Measurements from ENCODE around the gene GUK1.

GUK1 gene, protein sequence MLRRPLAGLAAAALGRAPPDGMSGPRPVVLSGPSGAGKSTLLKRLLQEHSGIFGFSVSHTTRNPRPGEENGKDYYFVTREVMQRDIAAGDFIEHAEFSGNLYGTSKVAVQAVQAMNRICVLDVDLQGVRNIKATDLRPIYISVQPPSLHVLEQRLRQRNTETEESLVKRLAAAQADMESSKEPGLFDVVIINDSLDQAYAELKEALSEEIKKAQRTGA

DNA sequence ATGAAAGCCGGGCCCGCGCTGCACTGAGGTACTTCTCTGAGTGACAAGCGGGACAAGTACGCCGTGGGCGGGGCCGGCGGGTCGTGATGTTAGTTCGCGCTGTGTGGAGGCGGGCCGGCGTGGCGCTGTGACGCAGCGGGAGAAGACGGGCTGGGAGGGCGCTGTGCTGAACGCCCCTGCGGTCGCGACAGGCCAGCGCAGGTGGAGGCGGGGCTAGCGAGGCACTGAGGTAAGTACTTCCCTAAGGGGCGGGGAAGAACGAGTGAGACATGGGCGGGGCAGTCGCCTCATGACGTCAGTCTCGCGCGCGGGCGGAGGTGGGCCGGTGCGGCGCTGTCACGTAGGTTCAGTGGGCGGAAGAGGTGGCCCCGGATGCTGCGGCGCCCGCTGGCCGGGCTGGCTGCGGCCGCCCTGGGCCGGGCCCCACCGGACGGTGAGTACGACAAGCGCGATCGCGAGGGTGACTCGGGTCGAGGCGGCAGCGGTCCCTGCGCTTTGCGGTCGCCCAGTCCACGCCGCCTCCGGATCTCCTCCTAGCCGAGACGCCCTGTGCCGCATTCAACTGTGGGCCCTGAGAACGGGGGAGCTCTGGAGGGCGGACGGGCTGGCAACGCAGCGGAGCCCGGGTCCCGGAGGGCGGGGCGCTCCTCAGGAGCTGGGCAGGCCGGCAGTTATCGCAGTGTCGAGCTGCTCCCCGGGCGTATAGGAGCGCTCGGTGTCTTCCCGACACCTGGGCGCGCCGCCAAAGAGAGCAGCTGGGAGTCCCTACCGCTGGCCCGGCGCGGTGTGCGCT lies at the start of gene GUK1:
GUK1 (plus strand) TSS at position 349 of the 793 bp plus-strand sequence; CDS start at position 373, 24 bp downstream.
- peak; percentile 100 for DNase-seq

DNA sequence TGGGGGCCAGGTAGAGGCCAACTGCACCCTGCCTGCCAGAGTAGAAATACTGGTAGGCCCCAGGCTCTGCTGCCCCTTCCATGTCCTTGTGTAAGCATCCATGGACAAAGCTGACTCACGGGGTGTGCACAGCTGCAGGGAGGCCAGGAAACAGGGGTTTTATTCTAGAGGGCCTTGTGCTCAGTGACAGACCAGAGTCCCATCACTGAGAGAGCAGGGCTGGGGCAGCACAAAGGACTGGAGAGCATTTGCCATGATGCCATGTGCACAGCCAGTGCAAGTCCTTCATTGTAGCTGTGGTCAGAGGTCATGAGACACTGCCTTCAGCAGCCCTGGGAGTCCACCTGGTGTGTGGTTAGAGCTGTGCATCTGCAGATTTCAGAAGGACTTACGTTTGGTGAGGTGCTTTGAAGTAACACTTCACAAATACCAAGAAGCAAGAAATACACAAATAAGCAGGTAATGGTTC lies 49.4 kb upstream of the GUK1 start:
- DNase-seq, result no peak

DNA sequence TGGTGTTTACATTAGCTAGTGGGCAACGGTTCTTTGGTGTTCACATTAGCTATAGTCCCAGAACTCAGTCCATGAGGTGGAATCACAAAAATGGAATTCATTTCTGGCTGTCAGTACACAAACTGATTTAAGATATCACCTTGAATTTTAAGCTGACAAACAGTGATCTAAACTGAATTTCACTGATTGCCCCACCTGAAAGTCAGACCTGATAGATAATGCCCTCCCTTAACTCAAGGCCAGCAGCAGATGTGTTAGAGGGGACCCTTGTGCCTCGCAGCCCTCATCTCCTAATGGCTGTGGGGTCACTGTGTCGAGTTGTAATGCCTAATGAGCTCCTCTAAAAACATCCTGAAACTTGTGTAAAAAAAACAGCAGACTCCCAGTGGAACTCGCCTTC lies 49.0 kb upstream of the GUK1 start:
- DNase-seq, result no peak

DNA sequence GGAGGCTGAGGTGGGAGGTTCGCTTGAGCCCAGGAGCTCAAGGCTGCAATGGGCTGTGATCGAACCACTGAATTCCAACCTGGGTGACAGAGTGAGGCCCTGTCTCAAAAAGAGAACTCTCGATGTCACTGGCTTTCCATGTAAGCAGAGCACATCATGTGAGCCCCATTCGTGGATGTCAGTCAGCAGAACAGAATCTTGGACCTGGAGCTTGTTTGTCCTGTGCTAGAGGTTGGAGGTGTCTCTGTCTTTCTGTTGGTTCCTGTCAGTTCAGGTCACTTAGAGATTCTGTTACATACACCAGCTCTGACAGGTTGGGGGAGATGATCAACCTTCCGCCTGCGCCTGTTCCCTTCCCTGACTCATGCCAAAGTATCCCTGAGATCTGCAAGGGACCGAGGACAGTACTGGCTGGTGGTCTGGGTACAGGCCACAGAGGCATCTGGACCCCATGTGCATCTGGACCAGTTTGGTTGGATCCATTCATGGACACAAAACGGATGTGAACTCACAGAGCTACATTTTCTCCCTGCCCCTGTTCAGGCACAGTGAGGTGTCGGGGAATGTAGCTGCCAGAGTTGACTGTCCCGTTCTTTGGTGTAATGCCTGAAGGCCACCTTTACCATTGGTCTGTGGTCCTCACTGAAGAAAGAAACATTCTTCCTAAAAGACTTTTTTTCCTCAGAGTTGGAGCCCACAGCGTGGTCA lies 47.6 kb upstream of the GUK1 start:
- no peak for DNase-seq

DNA sequence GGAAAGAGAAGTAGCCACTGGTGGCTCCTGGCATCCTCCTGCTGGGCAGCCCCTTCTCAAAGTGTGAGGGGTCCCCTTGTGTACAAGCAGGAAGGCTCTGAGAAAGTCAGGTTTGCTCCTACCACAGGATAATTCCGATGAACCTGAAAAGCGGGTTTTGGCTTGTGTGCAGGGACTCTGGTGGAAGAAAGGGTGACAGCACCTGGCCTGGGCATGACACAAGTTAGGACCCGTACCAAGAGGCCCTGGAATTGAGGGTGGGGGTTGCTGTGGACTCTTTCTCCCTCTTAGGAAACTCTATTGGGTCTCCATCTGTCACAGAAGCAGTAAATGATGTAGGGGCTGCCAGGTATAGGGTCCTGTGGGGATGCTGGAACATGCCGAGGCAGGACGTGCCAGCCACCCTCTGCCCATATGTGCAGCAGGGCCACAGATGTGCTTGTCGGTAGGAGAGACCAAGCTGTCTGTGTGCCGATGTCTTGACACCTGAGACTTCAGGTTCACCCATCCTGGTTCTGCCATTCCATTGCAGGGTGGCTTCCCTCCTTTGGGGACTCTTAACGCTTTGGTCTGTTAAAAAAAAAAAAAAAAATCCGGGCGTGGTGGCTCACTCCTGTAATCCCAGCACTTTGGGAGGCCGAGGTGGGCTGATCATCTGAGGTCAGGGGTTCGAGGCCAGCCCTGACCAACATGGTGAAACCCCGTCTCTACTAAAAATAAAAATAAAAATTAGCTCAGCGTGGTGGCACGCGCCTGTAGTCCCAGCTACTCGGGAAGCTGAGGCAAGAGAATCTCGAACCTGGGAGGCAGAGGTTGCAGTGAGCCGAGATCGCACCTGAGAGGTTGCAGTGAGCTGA lies 46.8 kb upstream of the GUK1 start:
- no peak for DNase-seq

DNA sequence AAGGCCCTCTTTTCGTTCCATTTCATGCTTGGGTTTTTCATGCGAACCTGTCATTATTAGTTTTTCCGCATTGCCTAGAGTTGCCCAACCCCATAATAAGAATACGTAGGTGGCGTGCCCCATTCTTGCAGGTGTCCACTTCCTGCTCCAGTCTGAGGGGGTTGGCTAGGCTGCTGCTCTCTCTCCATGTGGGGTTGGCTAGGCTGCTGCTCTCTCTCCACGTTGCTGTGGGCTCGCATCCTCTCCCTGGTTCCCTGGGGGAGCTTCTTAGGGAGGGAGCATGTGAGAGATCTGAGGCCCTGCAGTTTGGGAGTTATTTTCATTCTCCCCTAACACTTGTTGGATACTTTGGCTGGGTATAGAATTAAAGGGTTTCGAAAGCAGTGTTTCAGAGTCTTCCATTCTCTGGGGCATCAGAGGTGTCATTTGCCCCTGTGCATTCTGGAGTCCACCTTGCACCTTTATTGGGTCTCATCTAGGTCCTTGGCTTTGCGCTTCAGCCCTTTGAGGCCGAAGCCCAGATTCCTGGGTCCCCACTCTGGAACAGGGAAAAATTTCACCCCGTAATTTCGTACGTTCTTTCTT lies 45.6 kb upstream of the GUK1 start:
- DNase-seq, result no peak

DNA sequence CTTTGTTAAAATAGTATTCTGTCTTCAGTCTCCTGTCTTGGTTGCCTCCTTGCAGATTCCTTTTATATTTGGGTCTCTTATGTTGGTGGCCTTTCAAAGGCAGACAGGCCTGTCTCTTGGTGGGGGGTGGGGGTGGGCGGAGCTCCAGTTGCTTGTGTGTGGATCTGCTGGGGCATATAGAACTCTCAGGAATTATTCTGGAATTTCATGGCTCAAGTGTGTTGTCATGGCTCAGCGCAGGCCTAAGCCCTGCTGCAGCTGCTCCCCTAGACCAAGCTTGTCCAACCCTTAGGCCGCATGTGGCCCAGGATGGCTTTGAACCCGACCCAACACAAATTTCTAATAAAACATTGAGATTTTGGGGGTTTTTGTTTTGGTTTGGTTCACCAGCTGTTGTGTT lies 44.9 kb upstream of the GUK1 start:
- no peak for DNase-seq

DNA sequence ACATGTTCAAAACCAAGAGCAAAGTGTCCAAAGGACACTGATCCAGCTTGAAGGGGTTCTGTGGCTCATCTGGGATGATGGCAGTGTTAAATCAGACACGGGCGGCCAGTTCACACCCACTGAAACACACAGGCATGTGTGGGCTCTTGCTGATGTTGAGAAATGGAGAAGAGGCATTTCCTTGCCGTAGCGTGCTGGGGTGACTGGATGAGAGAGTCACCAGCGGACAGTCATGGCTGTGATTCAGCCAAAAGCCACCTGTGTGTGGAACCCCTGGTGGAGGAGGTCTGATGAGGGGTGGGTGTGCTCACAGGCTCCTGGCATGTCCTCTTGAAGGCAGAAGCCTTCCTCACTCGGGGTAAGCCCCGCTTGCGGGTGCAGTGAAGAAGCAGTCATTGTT lies 44.1 kb upstream of the GUK1 start:
- DNase-seq, result no peak

DNA sequence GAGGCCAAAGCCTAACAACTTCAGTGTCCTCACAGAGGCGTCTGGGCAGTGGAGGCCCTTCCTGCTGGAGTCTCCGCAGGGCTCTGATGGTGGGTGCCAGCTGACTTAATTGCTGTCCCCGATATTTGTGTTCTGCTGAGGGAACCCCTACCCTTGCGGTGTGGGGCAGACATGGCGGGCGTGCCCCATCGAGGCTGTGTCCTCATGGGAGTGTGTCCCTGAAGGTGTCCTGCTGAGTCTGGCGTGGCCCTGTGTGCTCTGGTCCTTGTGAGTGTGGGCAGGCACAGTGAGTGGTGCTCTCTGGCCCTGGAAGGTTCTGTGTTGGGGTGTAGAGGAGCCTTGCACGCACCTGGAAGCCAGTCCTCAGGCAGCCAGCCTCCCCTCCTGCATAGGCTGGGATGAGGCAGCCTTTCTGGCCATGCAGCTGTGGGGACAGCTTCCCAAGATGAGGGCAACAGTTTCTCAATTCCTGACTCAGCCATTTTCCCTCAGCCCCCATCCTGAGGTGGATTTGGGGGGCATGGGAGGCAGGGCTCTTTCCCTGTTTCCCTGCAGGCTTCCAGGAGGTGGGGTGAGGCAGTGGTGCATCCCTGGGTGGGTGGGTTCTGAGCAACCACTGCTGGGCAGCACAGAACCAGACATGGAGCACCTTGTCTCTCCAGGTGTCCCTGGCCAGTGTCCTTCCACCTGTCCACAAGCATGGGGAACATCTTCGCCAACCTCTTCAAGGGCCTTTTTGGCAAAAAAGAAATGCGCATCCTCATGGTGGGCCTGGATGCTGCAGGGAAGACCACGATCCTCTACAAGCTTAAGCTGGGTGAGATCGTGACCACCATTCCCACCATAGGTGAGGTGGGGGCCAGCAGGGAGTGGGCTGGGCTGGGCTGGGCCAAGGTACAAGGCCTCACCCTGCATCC lies 43.4 kb upstream of the GUK1 start:
- DNase-seq, result no peak

DNA sequence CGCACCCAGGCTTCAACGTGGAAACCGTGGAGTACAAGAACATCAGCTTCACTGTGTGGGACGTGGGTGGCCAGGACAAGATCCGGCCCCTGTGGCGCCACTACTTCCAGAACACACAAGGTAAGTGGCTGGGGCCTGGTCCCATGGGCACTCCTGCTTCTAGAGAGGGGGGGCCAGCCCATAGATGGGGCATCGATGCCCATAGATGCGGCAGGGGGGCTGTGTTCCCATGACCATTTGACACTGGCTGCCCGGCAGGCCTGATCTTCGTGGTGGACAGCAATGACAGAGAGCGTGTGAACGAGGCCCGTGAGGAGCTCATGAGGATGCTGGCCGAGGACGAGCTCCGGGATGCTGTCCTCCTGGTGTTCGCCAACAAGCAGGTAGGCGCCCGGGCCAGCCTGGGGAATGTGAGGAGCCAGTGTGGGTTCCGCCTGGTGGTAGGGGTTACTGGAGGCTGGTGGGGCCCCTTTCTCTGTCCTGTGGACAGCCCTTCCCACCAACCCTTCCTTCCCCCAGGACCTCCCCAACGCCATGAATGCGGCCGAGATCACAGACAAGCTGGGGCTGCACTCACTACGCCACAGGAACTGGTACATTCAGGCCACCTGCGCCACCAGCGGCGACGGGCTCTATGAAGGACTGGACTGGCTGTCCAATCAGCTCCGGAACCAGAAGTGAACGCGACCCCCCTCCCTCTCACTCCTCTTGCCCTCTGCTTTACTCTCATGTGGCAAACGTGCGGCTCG lies 42.6 kb upstream of the GUK1 start:
- DNase-seq, result no peak

DNA sequence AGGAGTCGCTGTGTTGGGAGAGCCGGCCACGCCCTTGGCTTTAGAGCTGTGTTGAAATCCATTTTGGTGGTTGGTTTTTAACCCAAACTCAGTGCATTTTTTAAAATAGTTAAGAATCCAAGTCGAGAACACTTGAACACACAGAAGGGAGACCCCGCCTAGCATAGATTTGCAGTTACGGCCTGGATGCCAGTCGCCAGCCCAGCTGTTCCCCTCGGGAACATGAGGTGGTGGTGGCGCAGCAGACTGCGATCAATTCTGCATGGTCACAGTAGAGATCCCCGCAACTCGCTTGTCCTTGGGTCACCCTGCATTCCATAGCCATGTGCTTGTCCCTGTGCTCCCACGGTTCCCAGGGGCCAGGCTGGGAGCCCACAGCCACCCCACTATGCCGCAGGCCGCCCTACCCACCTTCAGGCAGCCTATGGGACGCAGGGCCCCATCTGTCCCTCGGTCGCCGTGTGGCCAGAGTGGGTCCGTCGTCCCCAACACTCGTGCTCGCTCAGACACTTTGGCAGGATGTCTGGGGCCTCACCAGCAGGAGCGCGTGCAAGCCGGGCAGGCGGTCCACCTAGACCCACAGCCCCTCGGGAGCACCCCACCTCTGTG lies 41.7 kb upstream of the GUK1 start:
- no peak for DNase-seq

DNA sequence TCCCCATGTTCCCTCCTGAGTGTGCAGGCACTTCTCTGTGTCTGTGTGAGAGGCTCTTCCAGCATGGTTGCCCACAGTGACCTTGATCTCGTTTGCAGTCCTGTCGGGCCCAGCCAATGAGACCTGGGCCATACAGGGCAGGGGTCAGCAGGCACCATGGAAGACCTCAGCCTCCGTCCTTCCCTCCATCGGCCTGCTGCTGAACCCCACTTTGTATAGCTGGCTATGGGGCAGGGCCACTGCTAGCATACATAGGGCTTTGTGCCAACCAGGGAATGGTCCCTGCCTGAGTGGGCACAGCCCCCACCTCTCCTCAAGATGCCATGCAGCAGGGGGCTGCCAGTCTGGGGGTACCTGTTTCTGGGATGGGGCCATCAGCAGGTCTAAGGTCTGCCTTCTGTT lies 40.7 kb upstream of the GUK1 start:
- no peak for DNase-seq

DNA sequence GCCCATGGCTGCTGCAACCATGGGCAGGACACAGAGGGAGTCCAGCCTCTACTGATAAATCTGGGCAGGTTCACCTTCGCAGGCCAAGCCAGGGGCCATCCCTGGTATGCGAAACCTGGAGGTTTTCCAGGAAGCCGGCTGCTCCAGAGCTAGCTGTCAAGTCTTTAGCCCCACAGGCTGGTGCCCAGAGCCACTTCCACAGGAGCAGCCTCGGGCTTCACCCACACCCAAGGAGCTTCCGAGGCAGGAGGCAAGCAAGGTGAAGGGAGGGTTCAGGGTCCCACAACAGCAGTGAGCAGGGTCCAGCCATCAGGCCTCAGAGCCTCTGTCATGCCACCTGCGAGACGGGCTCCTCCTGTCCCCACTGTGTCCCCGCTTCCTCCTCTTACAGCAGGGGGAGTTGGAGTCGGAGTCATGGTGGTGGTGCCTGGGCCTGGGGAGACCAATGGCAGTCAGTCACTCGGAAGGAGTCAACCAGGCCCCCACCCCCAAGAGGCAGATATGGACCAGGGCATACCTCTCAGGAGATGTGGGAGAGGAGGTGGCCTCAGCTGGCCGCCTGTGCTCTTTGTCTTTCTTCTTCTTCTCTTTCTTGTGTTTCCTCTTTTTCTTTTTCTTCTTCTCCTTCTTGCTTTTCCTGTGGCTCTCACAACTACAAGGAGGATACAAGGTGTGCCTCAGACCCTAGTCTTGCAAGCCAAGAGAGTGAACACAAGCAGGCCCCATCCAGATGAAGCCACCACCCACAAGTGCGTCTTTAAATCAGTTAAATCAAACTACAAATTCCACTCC lies 39.1 kb upstream of the GUK1 start:
- no peak for DNase-seq

DNA sequence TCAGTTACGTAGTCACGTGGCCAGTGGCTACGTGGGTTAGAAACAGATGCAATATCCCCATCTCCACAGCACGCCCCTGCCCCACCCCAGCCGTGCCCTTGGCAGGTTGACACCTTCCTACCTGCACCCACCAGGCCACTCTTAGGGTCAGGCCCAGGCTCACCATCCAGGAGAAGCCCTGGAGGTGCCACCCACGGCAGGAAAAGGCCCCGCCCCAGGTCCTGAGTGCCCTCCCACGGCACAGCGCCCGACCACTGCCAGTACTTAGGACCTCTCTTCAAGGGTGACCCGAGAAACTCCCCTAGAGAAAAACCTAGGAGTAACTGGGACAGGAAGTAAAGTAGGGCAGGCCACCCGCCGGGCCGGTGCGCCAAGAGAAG lies 38.5 kb upstream of the GUK1 start:
- DNase-seq, result no peak

DNA sequence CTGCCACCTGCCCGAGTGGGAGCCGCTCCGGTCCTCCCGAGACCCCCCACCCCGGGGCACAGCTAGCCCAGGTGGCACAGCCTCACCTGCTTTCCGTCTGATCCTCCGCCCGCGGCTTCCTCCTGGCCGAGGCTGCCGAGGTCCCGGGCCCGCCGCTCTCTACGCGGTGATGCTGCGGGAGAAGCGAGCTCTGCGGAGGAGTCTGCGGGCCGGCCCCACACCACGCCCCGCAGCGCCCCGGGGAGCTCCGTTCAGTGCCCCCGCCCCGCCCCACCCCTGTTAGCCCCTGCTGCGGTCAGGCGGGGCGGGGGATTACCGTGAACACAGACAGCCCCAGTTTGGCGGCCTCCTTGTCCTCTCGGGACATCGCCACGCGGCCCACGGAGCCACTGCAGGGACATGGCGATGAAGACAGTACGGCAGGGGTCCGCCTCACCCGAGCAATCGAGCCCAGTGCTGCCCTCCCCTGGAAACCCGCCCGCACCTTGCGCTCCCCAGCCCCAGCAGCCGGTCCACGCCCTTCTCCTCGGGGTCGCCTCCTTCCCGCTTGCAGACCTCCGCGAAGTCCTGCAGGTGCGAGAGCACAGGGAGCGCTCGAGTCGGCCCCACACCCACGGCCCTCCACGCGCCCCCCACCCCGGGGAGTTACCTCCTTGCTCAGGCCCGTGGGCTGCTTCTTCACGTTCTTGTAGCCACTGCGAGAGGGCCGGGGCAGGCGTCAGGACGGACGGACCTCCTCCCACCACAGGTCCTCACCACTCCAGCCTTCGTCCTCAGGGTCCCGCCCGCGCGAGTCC lies 37.9 kb upstream of the GUK1 start:
- peak; percentile 49 to 54 for DNase-seq

DNA sequence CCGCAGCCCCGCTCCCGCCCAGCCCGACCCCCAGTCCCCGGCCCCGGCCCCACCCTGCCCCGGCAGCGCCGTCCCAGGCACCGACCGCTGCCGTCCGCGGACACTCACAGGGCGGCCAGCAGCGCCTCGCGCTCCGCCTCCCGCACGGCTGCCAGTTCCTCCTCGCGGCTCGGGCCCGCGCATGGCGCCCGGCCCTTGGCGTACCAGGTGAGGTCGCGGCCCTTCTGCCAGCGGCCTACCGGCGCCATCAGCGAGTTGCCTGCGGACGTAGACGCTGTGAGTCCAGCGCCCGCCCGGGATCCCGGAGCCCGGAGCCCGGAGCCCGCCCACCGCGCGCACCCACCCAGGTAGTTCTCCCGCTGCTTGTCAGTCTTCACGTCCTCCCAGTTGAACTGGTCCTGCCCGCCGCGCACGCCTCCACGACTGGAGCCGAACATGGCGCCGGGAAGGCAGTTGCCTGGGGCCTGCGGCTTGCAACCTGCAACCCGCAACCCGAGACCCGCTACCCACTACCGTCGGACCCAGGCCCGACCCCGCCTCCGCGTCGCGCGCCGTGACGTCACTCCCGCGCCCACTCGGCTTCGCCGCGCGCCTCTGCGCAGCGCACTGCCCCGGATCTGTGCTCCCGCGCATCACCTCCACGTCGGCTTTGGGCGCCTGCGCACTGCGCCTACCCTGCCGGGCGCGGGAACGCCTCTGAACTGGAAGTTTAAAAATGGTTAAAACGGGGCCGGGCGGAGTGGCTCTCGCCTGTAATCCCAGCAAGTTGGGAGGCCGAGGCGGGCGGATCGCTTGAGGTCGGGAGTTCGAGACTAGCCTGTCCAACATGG lies 37.1 kb upstream of the GUK1 start, which contains the start of gene C1orf35:
C1orf35 (minus strand) TSS at position 535 of the 830 bp plus-strand sequence; CDS start at position 437, 98 bp downstream.
- peak; percentile 91 to 95 for DNase-seq

DNA sequence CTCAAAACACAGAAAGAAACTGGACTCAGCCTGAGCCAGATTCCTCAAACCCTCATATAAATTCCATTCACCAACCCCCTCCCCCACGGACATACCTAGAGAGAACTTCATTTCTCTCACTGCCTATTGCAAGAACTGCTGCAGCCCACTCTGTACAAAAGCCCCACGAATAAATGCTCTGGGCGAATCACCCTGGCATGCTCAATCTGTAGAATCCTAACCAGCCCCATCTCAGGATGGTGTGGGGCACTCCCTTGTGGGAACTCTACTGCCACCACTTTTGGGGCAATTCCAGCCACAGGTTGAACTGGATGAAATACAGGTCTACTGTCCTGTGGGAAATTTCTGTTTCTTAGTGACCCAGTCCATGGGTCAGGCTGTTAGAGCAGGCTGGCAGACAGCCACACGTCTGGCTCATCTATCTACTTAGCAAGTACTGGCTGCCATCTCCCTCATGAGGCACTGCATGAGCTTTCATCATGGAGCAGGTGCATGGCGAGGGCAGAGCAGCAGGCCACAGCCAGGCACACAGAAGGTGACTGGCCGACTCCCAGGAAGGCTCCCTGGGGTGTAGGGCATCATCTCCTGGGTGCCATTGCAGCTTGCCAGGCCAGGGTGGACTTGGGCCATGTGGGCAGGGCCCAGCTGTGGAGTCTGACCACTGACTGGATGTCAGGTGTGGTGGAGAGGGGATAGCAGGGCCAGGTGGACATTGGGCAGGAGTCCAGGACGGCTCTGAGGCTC lies 35.4 kb upstream of the GUK1 start:
- no peak for DNase-seq
